GM12878 (cell line): ENCODE results near the gene FKBP9. TPM values are rescaled to one million over a fixed set of nuclear protein-coding genes. Genes with fewer than 3 reads are reported as not detected.

ENCODE experiments used
- ATAC-seq: fragments of 200-7000 bp; cut with Tn5 transposase; 3 replicates; pipeline ENCODE4 v1.9.1; 2020; ENCODE audit warnings: mild to moderate bottlenecking, moderate library complexity
- BruUV-seq: library from RNA; stranded (reverse); fragments of 400-500 nt; replicated peaks from 2 replicates; lab custom pipeline; 2021; lab: Mats Ljungman, UMichigan
- CTCF ChIA-PET: fragments of 300-600 bp; sonication (Branson Sonifier 250); formaldehyde crosslinking; extraction: SDS; loops from one replicate; lab custom pipeline; 2021; ENCODE audit warnings: inconsistent platforms; lab: Yijun Ruan, JAX
- POLR2A ChIA-PET: fragments of 350-600 bp; formaldehyde crosslinking; extraction: SDS; loops from one replicate; lab custom pipeline; 2021; ENCODE audit warnings: inconsistent platforms; lab: Charles Lee
- RAD21 ChIA-PET: fragments of 300-600 bp; sonication (Branson Sonifier 250); formaldehyde crosslinking; loops from one replicate; lab custom pipeline; 2023; ENCODE audit warnings: antibody characterized with exemption; ENCODE audit not compliant: unreplicated experiment; lab: Charles Lee
- SMC1A ChIA-PET: fragments of 300-600 bp; sonication (Branson Sonifier 250); formaldehyde crosslinking; loops from one replicate; lab custom pipeline; 2023; ENCODE audit not compliant: unreplicated experiment, uncharacterized antibody; lab: Charles Lee
- DNase-seq: peaks from one replicate; pipeline ENCODE4 v3.0.0-alpha.2; 2011; ENCODE audit warnings: low read depth, low spot score
- FAIRE-seq: peaks from 3 replicates; lab custom pipeline; 2011; peaks lifted over from hg19 to GRCh38; lab: Jason Lieb, UNC
- H2AFZ ChIP-seq: 2 replicates; pipeline ENCODE4 v1.6.0; 2011; ENCODE audit warnings: low read depth, low read length, control low read depth; ENCODE audit not compliant: control insufficient read depth
- H3K27ac ChIP-seq: 2 replicates; pipeline ENCODE4 v1.5.1; 2011; ENCODE audit warnings: control low read depth; ENCODE audit not compliant: control insufficient read depth, insufficient read depth
- H3K27me3 ChIP-seq, 2 experiments: replicated peaks in 1 of 2; 2 replicates each; pipeline versions ENCODE4 v1.6.0 to v1.6.1; 2011; ENCODE audit warnings: low read length in 1 of 2; ENCODE audit not compliant: control insufficient read depth in 2 of 2, insufficient read depth in 2 of 2
- H3K36me3 ChIP-seq, 2 experiments: 2 replicates each; pipeline ENCODE4 v1.5.1; 2011; ENCODE audit warnings: low read length in 1 of 2; ENCODE audit not compliant: control insufficient read depth in 2 of 2, insufficient read depth in 2 of 2
- H3K4me1 ChIP-seq: 2 replicates; pipeline ENCODE4 v1.6.1; 2011; ENCODE audit warnings: mild to moderate bottlenecking, low read length, moderate library complexity, mixed read lengths; ENCODE audit not compliant: control insufficient read depth, insufficient read depth
- H3K4me2 ChIP-seq: 2 replicates; pipeline ENCODE4 v1.6.0; 2011; ENCODE audit warnings: control low read depth; ENCODE audit not compliant: control insufficient read depth, insufficient read depth
- H3K4me3 ChIP-seq: fragments of 200-600 bp; sonication (generic); 2 replicates; pipeline ENCODE4 v1.5.1; 2016
- H3K79me2 ChIP-seq: 2 replicates; pipeline ENCODE4 v1.6.0; 2011; ENCODE audit warnings: low read length; ENCODE audit not compliant: control insufficient read depth, insufficient read depth
- H3K9ac ChIP-seq: 2 replicates; pipeline ENCODE4 v1.8.0; 2011; ENCODE audit warnings: low read length, control low read depth, mixed read lengths; ENCODE audit not compliant: control insufficient read depth, insufficient read depth
- H3K9me3 ChIP-seq: replicated peaks from 3 replicates; pipeline ENCODE4 v1.5.1; 2011; ENCODE audit warnings: mild to moderate bottlenecking, low read length; ENCODE audit not compliant: control insufficient read depth, insufficient read depth
- H4K20me1 ChIP-seq: 2 replicates; pipeline ENCODE4 v1.6.0; 2011; ENCODE audit not compliant: control insufficient read depth, insufficient read depth
- HDAC6 ChIP-seq: fragments of 200-600 bp; sonication (generic); IDR thresholded peaks from one replicate; pipeline ENCODE4 v1.8.0; 2017; ENCODE audit warnings: antibody characterized with exemption; ENCODE audit not compliant: unreplicated experiment
- JUNB ChIP-seq: IDR thresholded peaks from 2 replicates; pipeline ENCODE4 v1.6.1; 2016; ENCODE audit warnings: antibody characterized with exemption, mild to moderate bottlenecking
- PAX5 ChIP-seq: IDR thresholded peaks from 2 replicates; pipeline ENCODE4 v1.6.1; 2011; ENCODE audit warnings: low read depth, low read length, borderline replicate concordance
- RAD21 ChIP-seq: IDR thresholded peaks from 2 replicates; pipeline ENCODE4 v1.6.1; 2011; ENCODE audit warnings: mild to moderate bottlenecking, low read depth, low read length, moderate library complexity; ENCODE audit not compliant: insufficient read depth
- SREBF1 ChIP-seq: IDR thresholded peaks from 2 replicates; pipeline ENCODE4 v1.6.1; 2012; ENCODE audit warnings: mild to moderate bottlenecking, low read length
- WGBS: methylation state at CpG from one replicate; pipeline ENCODE4 v1.1.6; 2016; ENCODE audit warnings: low lambda C conversion rate; ENCODE audit not compliant: insufficient replicate concordance, insufficient coverage; ENCODE audit errors: missing lambda C conversion rate; 5-methylcytosine and 5-hydroxymethylcytosine counted together
- in situ Hi-C: fragments of 300-500 bp; cut with MboI; formaldehyde crosslinking; loops from 9 replicates; pipeline ENCODE4 v1.14.3; 2018; ENCODE audit warnings: mixed read lengths
- intact Hi-C: fragments of 100-400 bp; cut with micrococcal nuclease; formaldehyde crosslinking; loops from one replicate; pipeline ENCODE4 v1.14.2; 2022; ENCODE audit not compliant: unreplicated experiment
- polyA plus RNA-seq, 11 experiments: library from polyadenylated mRNA; depleted of rRNA in 4 of 11; unstranded in 6 of 11; stranded (reverse) in 5 of 11; fragments of >200 nt; fragmentation: Nextera tagmentation in 4 of 11; fragmentation: Illumina TruSeq in 1 of 11; extraction: Ambion mirVana in 4 of 11; extraction: Trizol in 1 of 11; gene quantifications; 1 replicate in 1 of 11; 2 replicates in 10 of 11; pipeline versions ENCODE4 v1.2.1 to v1.2.3, GENCODE V29; 2011 to 2016; ENCODE audit warnings: inconsistent platforms in 2 of 11, missing spikeins in 2 of 11, low read depth in 1 of 11
- total RNA-seq, 4 experiments: library from RNA; depleted of rRNA in 3 of 4; stranded (reverse); fragments of >200 nt in 3 of 4; fragmentation: Illumina TruSeq in 1 of 4; extraction: Trizol in 1 of 4; gene quantifications; 2 replicates each; pipeline versions ENCODE4 v1.2.1 to v1.2.3, GENCODE V29; 2013 to 2021

FKBP9 gene
- total and polyA plus RNA-seq, 10 of the 15 experiments (the other 5 are each of a cell fraction or from before 2014, with no cell fraction given): 0.04 to 6.6 (median 2.6) TPM

- TF ChIP-seq HDAC6 (no peak), SREBF1 (no peak)
- TF ChIP-seq, all 136 proteins: peak for 0
Observed at GRCh38 chr7:33024189-33024757, 67.0 kb downstream of the FKBP9 start (continued).

GRCh38 chr7:33035776-33036175 lies 78.5 kb downstream of the FKBP9 start:
- DNase-seq: no peak
- Histone ChIP-seq H3K27me3 (no peaks in the 10 kb centered on the region), H3K27ac (no peak overlapping the region), H3K4me1 (no peaks in the 10 kb centered on the region), H3K4me2 (no peak overlapping the region), H4K20me1 (0 out of 2 replicates have a peak, but pooled peaks cover 2% of the 10 kb centered on the region), H3K36me3 (peaks cover 0 to 16% of the 10 kb centered on the region in 2 experiments; a peak in 1 of 4 replicates), H3K9ac (no peak overlapping the region), H3K4me3 (no peak overlapping the region), H3K9me3 (no peaks in the 10 kb centered on the region; the same call in 1 of the 3 replicates), H3K79me2 (peaks cover 72% of the 10 kb centered on the region), H2AFZ (no peak overlapping the region)
- FAIRE-seq: no peak
- TF ChIP-seq JUNB: 0 out of 2 replicates have a peak, but pooled peaks have one; percentile 7
- no peak for TF ChIP-seq PAX5
- TF ChIP-seq RAD21: no peak
- BruUV-seq: no TSS peak
- intact Hi-C loops: loop anchor here (5.0 kb wide), 2 partner anchors 143 to 1013 kb away; partner anchors contain the start of gene KBTBD2
- ChIA-PET POLR2A (interaction anchor here (2.3 kb wide), 1 partner anchor 26 kb away, joined by 6 read pairs; the partner anchor contains the start of gene NT5C3A), RAD21 (no interaction called here), SMC1A (interaction anchor here (1.2 kb wide), 1 partner anchor 16 kb away, joined by 3 read pairs; no protein-coding TSS in a partner anchor), CTCF (no interaction called here)
- WGBS: 68% methylated on average over 2 of the region's 2 CpGs
- in situ Hi-C loops: no loop called here
- no peak for ATAC-seq
